ENCODE measurements around the gene RALGAPB. TPM values are rescaled to one million over a fixed set of nuclear protein-coding genes. Genes with fewer than 3 reads are reported as not detected.

Gene RALGAPB
- total and polyA plus RNA-seq, 11 donors, result 7.6 to 31.4 (median 26.0) TPM

GRCh38 chr20:38615283-38615682 lies 142.6 kb downstream of the RALGAPB start:
- H3K27ac ChIP-seq, result no peak overlapping the region
- DNase-seq (no peak), ATAC-seq (no peak)
- H3K36me3 ChIP-seq, result no peaks in the 10 kb centered on the region
- intact Hi-C loops (cut with DNase I), result no loop called here
- H3K9me3 ChIP-seq, result no peaks in the 10 kb centered on the region
- no peak overlapping the region for H3K4me3 ChIP-seq
- no peaks in the 10 kb centered on the region for H3K4me1 ChIP-seq
- TF ChIP-seq CTCF (IDR thresholded peaks at IDR 0.05), result no peak
- TF ChIP-seq POLR2A (IDR thresholded peaks at IDR 0.05), result no peak
- H3K27me3 ChIP-seq, result peaks cover 0 to 53% (median 12%) of the 10 kb centered on the region in 9 donors
- WGBS, 4 donors, result 84 to 89% (median 86%) methylated on average over 5 to 15 of the region's 15 CpGs

GRCh38 chr20:38616457-38616856 lies 143.8 kb downstream of the RALGAPB start:
- Histone ChIP-seq H3K27ac (no peak overlapping the region), H3K27me3 (peaks cover 0 to 55% (median 12%) of the 10 kb centered on the region in 9 donors), H3K9me3 (no peaks in the 10 kb centered on the region), H3K4me1 (no peaks in the 10 kb centered on the region), H3K4me3 (no peak overlapping the region), H3K36me3 (no peaks in the 10 kb centered on the region)
- intact Hi-C loops (cut with DNase I), result no loop called here
- TF ChIP-seq CTCF (IDR thresholded peaks at IDR 0.05), result no peak
- TF ChIP-seq POLR2A (IDR thresholded peaks at IDR 0.05), result no peak
- 84 to 93% (median 86%) methylated on average over 4 of the region's 4 CpGs for WGBS, 4 donors
- DNase-seq (no peak), ATAC-seq (no peak)

DNA sequence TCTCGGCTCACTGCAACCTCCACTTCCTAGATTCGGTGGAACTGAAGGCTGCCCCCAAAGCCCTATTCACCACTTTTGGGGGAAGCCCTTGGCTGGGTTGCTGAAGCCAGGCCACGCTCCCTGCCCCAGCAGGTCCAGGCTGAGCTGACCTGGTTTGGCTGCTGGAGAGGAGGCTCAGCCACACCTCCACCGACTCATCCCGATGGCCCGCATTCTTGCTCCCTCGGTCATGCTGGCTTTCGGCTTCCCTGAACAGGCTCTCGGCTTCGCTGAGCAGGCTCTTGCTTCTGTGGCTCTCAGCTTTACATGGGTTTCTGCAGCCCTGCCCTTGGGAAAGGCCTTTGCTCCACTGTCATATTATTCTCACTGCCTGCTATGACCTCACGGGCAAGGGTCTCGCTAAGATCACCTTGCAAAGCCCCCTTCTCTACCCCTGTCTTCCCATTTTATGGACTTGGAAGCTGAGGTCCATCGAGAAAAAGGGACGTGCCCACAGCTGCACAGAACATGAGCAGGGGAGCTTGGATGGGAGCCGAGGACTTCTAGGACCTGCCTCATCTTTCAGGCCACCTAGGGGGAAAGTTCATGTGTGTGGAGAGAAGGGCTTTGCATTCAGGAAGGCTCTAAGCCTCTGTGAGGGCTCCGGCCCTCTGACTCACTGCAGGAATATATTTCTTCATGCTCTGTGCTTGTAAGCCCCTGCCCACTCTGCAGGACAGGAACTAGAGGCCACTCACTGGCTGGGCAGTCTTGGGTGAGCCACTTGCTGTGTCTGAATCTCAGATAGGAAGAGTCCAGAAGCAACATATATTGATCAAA lies 144.6 kb downstream of the RALGAPB start:
- H3K36me3 ChIP-seq, result no peaks in the 10 kb centered on the region
- H3K27me3 ChIP-seq, result peaks cover 0 to 47% (median 12%) of the 10 kb centered on the region in 9 donors
- TF ChIP-seq CTCF (IDR thresholded peaks at IDR 0.05) (no peak), POLR2A (IDR thresholded peaks at IDR 0.05) (no peak)
- no peak for ATAC-seq
- intact Hi-C loops (cut with DNase I), result no loop called here
- 70 to 73% (median 72%) methylated on average over 16 of the region's 16 CpGs for WGBS, 4 donors
- DNase-seq, result no peak
- no peaks in the 10 kb centered on the region for H3K9me3 ChIP-seq
- H3K27ac ChIP-seq, result no peak overlapping the region
- no peaks in the 10 kb centered on the region for H3K4me1 ChIP-seq
- H3K4me3 ChIP-seq, result no peak overlapping the region

DNA sequence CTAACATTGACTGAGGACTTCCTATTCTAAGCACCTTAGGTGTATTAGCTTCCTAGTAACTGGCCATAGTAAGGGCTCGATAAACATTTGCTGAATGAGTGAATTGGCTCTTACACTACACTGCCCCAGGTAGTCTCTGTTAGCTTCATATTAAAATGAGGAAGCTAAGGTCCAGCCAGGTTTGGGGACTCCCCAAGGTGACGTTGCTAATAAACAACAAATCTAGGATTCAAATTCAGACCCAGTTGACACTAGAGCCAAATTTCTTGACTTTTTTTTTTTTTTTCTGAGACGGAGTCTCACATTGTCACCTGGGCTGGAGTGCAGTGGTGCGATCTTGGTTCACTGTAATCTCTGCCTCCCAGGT lies 145.2 kb downstream of the RALGAPB start:
- Histone ChIP-seq H3K36me3 (no peaks in the 10 kb centered on the region), H3K4me1 (no peaks in the 10 kb centered on the region), H3K27me3 (peaks cover 0 to 45% (median 12%) of the 10 kb centered on the region in 9 donors), H3K27ac (no peak overlapping the region), H3K4me3 (no peak overlapping the region), H3K9me3 (no peaks in the 10 kb centered on the region)
- ATAC-seq, result no peak
- intact Hi-C loops (cut with DNase I), result no loop called here
- TF ChIP-seq POLR2A (IDR thresholded peaks at IDR 0.05) (no peak), CTCF (IDR thresholded peaks at IDR 0.05) (no peak)
- 84 to 93% (median 88%) methylated on average over 4 of the region's 4 CpGs for WGBS, 4 donors
- no peak for DNase-seq

All from heart left ventricle (tissue), 16 donors.